Upper lobe of left lung (tissue), 4 donors: Measurements from ENCODE around the gene ENO3.

Experiments used
- POLR2AphosphoS5 ChIP-seq, 2 donors: sonication (generic); formaldehyde crosslinking; IDR thresholded peaks; one replicate each; pipeline ENCODE4 v1.5.1; 2017; ENCODE audit warnings: antibody characterized with exemption in 2 of 2
- TF ChIP-seq, protein P1 (sequence below), 6 experiments: fragments of 450-650 bp in 4 of 6; fragments of 200-600 bp in 2 of 6; sonication (generic) in 2 of 6; IDR thresholded peaks; one replicate each; pipeline ENCODE4 v1.5.1; 2016 to 2019; ENCODE audit warnings: antibody characterized with exemption in 6 of 6

GRCh38 chr17:4972752-4973151 is 21.8 kb downstream of the ENO3 start:
- no peak for TF ChIP-seq POLR2AphosphoS5 (IDR thresholded peaks at IDR 0.05)
- TF ChIP-seq, protein P1, sequence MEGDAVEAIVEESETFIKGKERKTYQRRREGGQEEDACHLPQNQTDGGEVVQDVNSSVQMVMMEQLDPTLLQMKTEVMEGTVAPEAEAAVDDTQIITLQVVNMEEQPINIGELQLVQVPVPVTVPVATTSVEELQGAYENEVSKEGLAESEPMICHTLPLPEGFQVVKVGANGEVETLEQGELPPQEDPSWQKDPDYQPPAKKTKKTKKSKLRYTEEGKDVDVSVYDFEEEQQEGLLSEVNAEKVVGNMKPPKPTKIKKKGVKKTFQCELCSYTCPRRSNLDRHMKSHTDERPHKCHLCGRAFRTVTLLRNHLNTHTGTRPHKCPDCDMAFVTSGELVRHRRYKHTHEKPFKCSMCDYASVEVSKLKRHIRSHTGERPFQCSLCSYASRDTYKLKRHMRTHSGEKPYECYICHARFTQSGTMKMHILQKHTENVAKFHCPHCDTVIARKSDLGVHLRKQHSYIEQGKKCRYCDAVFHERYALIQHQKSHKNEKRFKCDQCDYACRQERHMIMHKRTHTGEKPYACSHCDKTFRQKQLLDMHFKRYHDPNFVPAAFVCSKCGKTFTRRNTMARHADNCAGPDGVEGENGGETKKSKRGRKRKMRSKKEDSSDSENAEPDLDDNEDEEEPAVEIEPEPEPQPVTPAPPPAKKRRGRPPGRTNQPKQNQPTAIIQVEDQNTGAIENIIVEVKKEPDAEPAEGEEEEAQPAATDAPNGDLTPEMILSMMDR (IDR thresholded peaks at IDR 0.05): no peak
